Suprapubic skin (tissue), 4 donors: ENCODE measurements around the gene MTNR1A. TPM values are rescaled to one million over a fixed set of nuclear protein-coding genes. Genes with fewer than 3 reads are reported as not detected.
"Not testable (repeated sequence)": the region's sequence is repeated elsewhere in the genome, so short reads cannot be mapped to it uniquely, and the experiment has no call there.

Experiments used
- DNase-seq, 2 donors: peaks; one replicate each; pipeline ENCODE4 v3.0.0-alpha.2; 2019; ENCODE audit warnings: low spot score in 2 of 2
- H3K27ac ChIP-seq: fragments of 200-600 bp; sonication (generic); one replicate; pipeline ENCODE4 v1.5.1; 2019
- H3K27me3 ChIP-seq: fragments of 200-600 bp; sonication (generic); one replicate; pipeline ENCODE4 v1.5.1; 2019
- H3K36me3 ChIP-seq: fragments of 200-600 bp; sonication (generic); one replicate; pipeline ENCODE4 v1.5.1; 2019
- H3K4me1 ChIP-seq: fragments of 200-600 bp; sonication (generic); one replicate; pipeline ENCODE4 v1.5.1; 2019
- H3K4me3 ChIP-seq: fragments of 200-600 bp; sonication (generic); one replicate; pipeline ENCODE4 v1.5.1; 2019; ENCODE audit warnings: mild to moderate bottlenecking
- H3K9me3 ChIP-seq: fragments of 200-600 bp; sonication (generic); one replicate; pipeline ENCODE4 v1.5.1; 2019
- CTCF ChIP-seq, 2 donors: fragments of 200-600 bp in 1 of 2; fragments of 450-650 bp in 1 of 2; sonication (generic) in 1 of 2; IDR thresholded peaks; one replicate each; pipeline ENCODE4 v1.5.1; 2016 to 2019; ENCODE audit warnings: antibody characterized with exemption in 2 of 2, mild to moderate bottlenecking in 1 of 2, moderate library complexity in 1 of 2
- EP300 ChIP-seq: sonication (generic); formaldehyde crosslinking; IDR thresholded peaks from one replicate; pipeline ENCODE4 v1.6.1; 2017; ENCODE audit warnings: antibody characterized with exemption
- POLR2A ChIP-seq, 2 donors: fragments of 450-650 bp; IDR thresholded peaks; one replicate each; pipeline ENCODE4 v1.6.1; 2017; ENCODE audit warnings: antibody characterized with exemption in 2 of 2, mild to moderate bottlenecking in 2 of 2, moderate library complexity in 2 of 2
- POLR2AphosphoS5 ChIP-seq, 3 donors: sonication (generic); formaldehyde crosslinking; IDR thresholded peaks; one replicate each; pipeline ENCODE4 v1.6.1; 2017; ENCODE audit warnings: antibody characterized with exemption in 3 of 3
- WGBS: methylation state at CpG from one replicate; pipeline ENCODE4 v1.1.5; 2018; 5-methylcytosine and 5-hydroxymethylcytosine counted together
- total RNA-seq, 4 donors: library from RNA; depleted of rRNA; stranded (reverse); fragments of >200 nt; gene quantifications; one replicate each; pipeline ENCODE4 v1.1.0, GENCODE V29; 2016

The MTNR1A gene
- total RNA-seq, 4 donors from 2014 or later: not detected

GRCh38 chr4:186536285-186536684 lies 19.1 kb downstream of the MTNR1A start:
- no peaks in the 10 kb centered on the region for H3K4me1 ChIP-seq
- no peaks in the 10 kb centered on the region for H3K36me3 ChIP-seq
- no peak overlapping the region for H3K4me3 ChIP-seq
- H3K9me3 ChIP-seq: no peaks in the 10 kb centered on the region
- WGBS: 87% methylated on average over 10 of the region's 10 CpGs
- TF ChIP-seq CTCF (IDR thresholded peaks at IDR 0.05) (no peak), POLR2A (IDR thresholded peaks at IDR 0.05) (no peak), EP300 (no peak), POLR2AphosphoS5 (IDR thresholded peaks at IDR 0.05) (no peak)
- no peak for DNase-seq
- H3K27me3 ChIP-seq: no peaks in the 10 kb centered on the region
- no peak overlapping the region for H3K27ac ChIP-seq

GRCh38 chr4:186534056-186534455 lies 21.3 kb downstream of the MTNR1A start:
- WGBS: 91% methylated on average over 21 of the region's 21 CpGs
- Histone ChIP-seq H3K36me3 (no peaks in the 10 kb centered on the region), H3K27me3 (no peaks in the 10 kb centered on the region), H3K9me3 (no peaks in the 10 kb centered on the region), H3K27ac (no peak overlapping the region), H3K4me1 (no peaks in the 10 kb centered on the region), H3K4me3 (no peak overlapping the region)
- DNase-seq: no peak
- TF ChIP-seq POLR2AphosphoS5 (IDR thresholded peaks at IDR 0.05) (no peak), POLR2A (IDR thresholded peaks at IDR 0.05) (no peak), CTCF (IDR thresholded peaks at IDR 0.05) (no peak), EP300 (no peak)

GRCh38 chr4:186523927-186524326 lies 31.4 kb downstream of the MTNR1A start:
- WGBS: 89% methylated on average over 4 of the region's 4 CpGs
- not testable (repeated sequence) for H3K4me3 ChIP-seq, H3K4me1 ChIP-seq, H3K9me3 ChIP-seq, H3K36me3 ChIP-seq, H3K27ac ChIP-seq, DNase-seq, H3K27me3 ChIP-seq

- no peak overlapping the region for H3K4me3 ChIP-seq
- no peaks in the 10 kb centered on the region for H3K4me1 ChIP-seq
- TF ChIP-seq POLR2A (IDR thresholded peaks at IDR 0.05) (no peak), CTCF (IDR thresholded peaks at IDR 0.05) (no peak), EP300 (no peak), POLR2AphosphoS5 (IDR thresholded peaks at IDR 0.05) (no peak)
- no peak overlapping the region for H3K27ac ChIP-seq
- H3K9me3 ChIP-seq: no peaks in the 10 kb centered on the region
- no peaks in the 10 kb centered on the region for H3K27me3 ChIP-seq
- DNase-seq: no peak
- 79% methylated on average over 4 of the region's 4 CpGs for WGBS
- H3K36me3 ChIP-seq: no peaks in the 10 kb centered on the region
Observed at GRCh38 chr4:186516287-186516686, 39.1 kb downstream of the MTNR1A start.

- Histone ChIP-seq H3K4me3 (no peak overlapping the region), H3K36me3 (no peaks in the 10 kb centered on the region), H3K27ac (no peak overlapping the region), H3K4me1 (no peaks in the 10 kb centered on the region), H3K27me3 (no peaks in the 10 kb centered on the region), H3K9me3 (peaks cover 8% of the 10 kb centered on the region)
- TF ChIP-seq EP300: no peak
- TF ChIP-seq POLR2A (IDR thresholded peaks at IDR 0.05): no peak
- TF ChIP-seq CTCF (IDR thresholded peaks at IDR 0.05): no peak
- no peak for TF ChIP-seq POLR2AphosphoS5 (IDR thresholded peaks at IDR 0.05)
- 79% methylated on average over 8 of the region's 8 CpGs for WGBS
- no peak for DNase-seq
Observed at GRCh38 chr4:186514271-186514950, 41.0 kb downstream of the MTNR1A start.

GRCh38 chr4:186504771-186505170 lies 50.6 kb downstream of the MTNR1A start:
- DNase-seq, H3K4me1 ChIP-seq, H3K27me3 ChIP-seq, H3K9me3 ChIP-seq, H3K27ac ChIP-seq, H3K36me3 ChIP-seq, H3K4me3 ChIP-seq: not testable (repeated sequence)
- 94% methylated on average over 8 of the region's 8 CpGs for WGBS
